ENCODE measurements around the gene UQCC2. TPM values are rescaled to one million over a fixed set of nuclear protein-coding genes. Genes with fewer than 3 reads are reported as not detected.

The UQCC2 gene
- total and polyA plus RNA-seq, 12 donors, result 7.4 to 214 (median 72.9) TPM

- DNase-seq, result no peak
- Histone ChIP-seq H3K27ac (no peak overlapping the region), H3K4me1 (replicated peaks in 1 of 2) (no peaks in the 10 kb centered on the region), H3K27me3 (no peaks in the 10 kb centered on the region), H3K9me3 (replicated peaks in 1 of 3) (no peaks in the 10 kb centered on the region), H3K36me3 (replicated peaks in 1 of 2) (no peaks in the 10 kb centered on the region), H3K4me3 (no peak overlapping the region)
- TF ChIP-seq, protein P1, sequence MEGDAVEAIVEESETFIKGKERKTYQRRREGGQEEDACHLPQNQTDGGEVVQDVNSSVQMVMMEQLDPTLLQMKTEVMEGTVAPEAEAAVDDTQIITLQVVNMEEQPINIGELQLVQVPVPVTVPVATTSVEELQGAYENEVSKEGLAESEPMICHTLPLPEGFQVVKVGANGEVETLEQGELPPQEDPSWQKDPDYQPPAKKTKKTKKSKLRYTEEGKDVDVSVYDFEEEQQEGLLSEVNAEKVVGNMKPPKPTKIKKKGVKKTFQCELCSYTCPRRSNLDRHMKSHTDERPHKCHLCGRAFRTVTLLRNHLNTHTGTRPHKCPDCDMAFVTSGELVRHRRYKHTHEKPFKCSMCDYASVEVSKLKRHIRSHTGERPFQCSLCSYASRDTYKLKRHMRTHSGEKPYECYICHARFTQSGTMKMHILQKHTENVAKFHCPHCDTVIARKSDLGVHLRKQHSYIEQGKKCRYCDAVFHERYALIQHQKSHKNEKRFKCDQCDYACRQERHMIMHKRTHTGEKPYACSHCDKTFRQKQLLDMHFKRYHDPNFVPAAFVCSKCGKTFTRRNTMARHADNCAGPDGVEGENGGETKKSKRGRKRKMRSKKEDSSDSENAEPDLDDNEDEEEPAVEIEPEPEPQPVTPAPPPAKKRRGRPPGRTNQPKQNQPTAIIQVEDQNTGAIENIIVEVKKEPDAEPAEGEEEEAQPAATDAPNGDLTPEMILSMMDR (IDR thresholded peaks at IDR 0.05), result no peak
- TF ChIP-seq POLR2A (IDR thresholded peaks at IDR 0.05), result no peak
- intact Hi-C loops (cut with DNase I), result no loop called here
- WGBS, 4 donors, result 94 to 97% (median 95%) methylated on average over 7 to 16 of the region's 16 CpGs
Measured at GRCh38 chr6:33663727-33664449, 47.6 kb downstream of the UQCC2 start.

DNA sequence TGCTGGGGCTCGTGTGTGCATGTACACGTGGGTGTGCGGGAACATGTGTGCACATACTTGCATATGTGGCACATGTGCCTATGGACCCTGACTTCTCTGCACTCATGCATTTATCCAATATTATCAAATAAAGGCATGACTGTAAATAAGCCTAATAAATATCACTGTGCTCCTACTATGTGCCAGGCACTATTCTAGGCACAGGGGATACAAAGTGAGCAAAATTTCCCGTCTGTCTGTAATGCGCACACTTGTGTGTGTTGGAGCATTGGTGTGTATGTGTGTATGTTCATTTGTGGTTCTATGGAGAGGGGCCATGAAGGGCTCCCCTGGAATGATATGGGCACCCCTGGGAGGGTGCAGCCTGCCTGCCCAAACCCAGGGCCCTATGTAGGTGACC, 48.5 kb downstream of the UQCC2 start:
- H3K36me3 ChIP-seq (replicated peaks in 1 of 2), result no peaks in the 10 kb centered on the region
- no peaks in the 10 kb centered on the region for H3K27me3 ChIP-seq
- H3K27ac ChIP-seq, result no peak overlapping the region
- H3K4me3 ChIP-seq, result no peak overlapping the region
- intact Hi-C loops (cut with DNase I), result no loop called here
- no peaks in the 10 kb centered on the region for H3K9me3 ChIP-seq (replicated peaks in 1 of 3)
- no peaks in the 10 kb centered on the region for H3K4me1 ChIP-seq (replicated peaks in 1 of 2)
- 71 to 92% (median 87%) methylated on average over 5 of the region's 5 CpGs for WGBS, 4 donors
- TF ChIP-seq, protein P1 (IDR thresholded peaks at IDR 0.05), result no peak
- no peak for TF ChIP-seq POLR2A (IDR thresholded peaks at IDR 0.05)
- DNase-seq, result no peak

DNA sequence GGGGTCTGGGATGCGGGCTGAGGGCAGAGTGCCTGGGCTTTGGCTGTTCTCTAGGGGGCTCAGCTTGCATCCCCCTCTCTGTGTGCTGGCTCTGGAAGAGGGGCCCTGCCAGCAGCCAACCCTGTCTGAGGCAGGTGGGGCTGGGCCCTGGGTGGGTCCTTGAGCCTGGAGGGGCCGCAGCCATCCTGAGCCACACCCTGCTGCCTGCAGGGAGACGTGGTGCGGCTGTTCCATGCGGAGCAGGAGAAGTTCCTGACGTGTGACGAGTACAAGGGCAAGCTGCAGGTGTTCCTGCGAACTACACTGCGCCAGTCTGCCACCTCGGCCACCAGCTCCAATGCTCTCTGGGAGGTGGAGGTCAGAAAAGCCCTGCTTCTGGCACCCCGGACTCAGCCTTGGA, 49.2 kb downstream of the UQCC2 start:
- no peak for DNase-seq
- Histone ChIP-seq H3K9me3 (replicated peaks in 1 of 3) (no peaks in the 10 kb centered on the region), H3K4me1 (replicated peaks in 1 of 2) (no peaks in the 10 kb centered on the region), H3K4me3 (no peak overlapping the region), H3K27ac (no peak overlapping the region), H3K27me3 (no peaks in the 10 kb centered on the region), H3K36me3 (replicated peaks in 1 of 2) (no peaks in the 10 kb centered on the region)
- TF ChIP-seq POLR2A (IDR thresholded peaks at IDR 0.05), result no peak
- TF ChIP-seq, protein P1 (IDR thresholded peaks at IDR 0.05), result no peak
- intact Hi-C loops (cut with DNase I), result no loop called here
- 92 to 100% (median 94%) methylated on average over 1 to 11 of the region's 11 CpGs for WGBS, 4 donors

GRCh38 chr6:33661106-33661838, 50.2 kb downstream of the UQCC2 start:
- Histone ChIP-seq H3K27me3 (no peaks in the 10 kb centered on the region), H3K27ac (no peak overlapping the region), H3K9me3 (replicated peaks in 1 of 3) (no peaks in the 10 kb centered on the region), H3K36me3 (replicated peaks in 1 of 2) (no peaks in the 10 kb centered on the region), H3K4me3 (no peak overlapping the region), H3K4me1 (replicated peaks in 1 of 2) (no peaks in the 10 kb centered on the region)
- TF ChIP-seq, protein P1 (IDR thresholded peaks at IDR 0.05), result no peak
- 86 to 95% (median 91%) methylated on average over 10 of the region's 10 CpGs for WGBS, 4 donors
- intact Hi-C loops (cut with DNase I), result no loop called here
- DNase-seq, result no peak
